Neural cell (in vitro differentiated cells): ENCODE results near the gene HBG1. TPM values are rescaled to one million over a fixed set of nuclear protein-coding genes. Genes with fewer than 3 reads are reported as not detected.
"Not testable (repeated sequence)": the region's sequence is repeated elsewhere in the genome, so short reads cannot be mapped to it uniquely, and the experiment has no call there.

Source experiments
- H2AFZ ChIP-seq: fragments of 200-600, 300-800 bp; sonication (generic), shearing (Covaris generic); 2 replicates; pipeline ENCODE4 v1.6.0; 2014; ENCODE audit warnings: low read depth, mild to moderate bottlenecking, antibody characterized with exemption, low read length, moderate library complexity
- H3F3A ChIP-seq: fragments of 200-600 bp; shearing (Covaris generic); 2 replicates; pipeline ENCODE4 v1.6.1; 2016; ENCODE audit warnings: mild to moderate bottlenecking, moderate library complexity, mixed read lengths, antibody characterized with exemption, low read length; ENCODE audit not compliant: insufficient read depth, poor library complexity, severe bottlenecking
- H3K27ac ChIP-seq: fragments of 200-600, 300-800 bp; sonication (generic), shearing (Covaris generic); 2 replicates; pipeline ENCODE4 v1.5.1; 2014; ENCODE audit warnings: mild to moderate bottlenecking, low read length, moderate library complexity
- H3K27me3 ChIP-seq: fragments of 300-800, 200-600 bp; sonication (generic), shearing (Covaris generic); 2 replicates; pipeline ENCODE4 v1.6.0; 2014; ENCODE audit warnings: mild to moderate bottlenecking, low read depth, low read length, moderate library complexity; ENCODE audit not compliant: insufficient read depth
- H3K36me3 ChIP-seq: fragments of 300-800, 200-600 bp; sonication (generic), shearing (Covaris generic); 2 replicates; pipeline ENCODE4 v1.5.1; 2014; ENCODE audit warnings: mild to moderate bottlenecking, antibody characterized with exemption, low read length, moderate library complexity; ENCODE audit not compliant: insufficient read depth
- H3K4me2 ChIP-seq: fragments of 300-800, 200-600 bp; sonication (generic), shearing (Covaris generic); 2 replicates; pipeline ENCODE4 v1.6.0; 2014; ENCODE audit warnings: mild to moderate bottlenecking, low read length
- H3K4me3 ChIP-seq: fragments of 300-800, 200-600 bp; sonication (generic), shearing (Covaris generic); 2 replicates; pipeline ENCODE4 v1.5.1; 2014; ENCODE audit warnings: mild to moderate bottlenecking, low read length, moderate library complexity
- H3K79me2 ChIP-seq: fragments of 200-600 bp; shearing (Covaris generic); replicated peaks from 2 replicates; pipeline ENCODE4 v1.6.0; 2014; ENCODE audit warnings: mild to moderate bottlenecking, low read length, moderate library complexity; ENCODE audit not compliant: insufficient read depth
- H3K9ac ChIP-seq: fragments of 300-800, 200-600 bp; sonication (generic), shearing (Covaris generic); 2 replicates; pipeline ENCODE4 v1.6.1; 2016; ENCODE audit warnings: mild to moderate bottlenecking, low read length, mixed read lengths
- H3K9me2 ChIP-seq: fragments of 200-600 bp; shearing (Covaris generic); 2 replicates; pipeline ENCODE4 v1.6.1; 2016; ENCODE audit warnings: mild to moderate bottlenecking, low read length, mixed read lengths; ENCODE audit not compliant: insufficient read depth
- H3K9me3 ChIP-seq: fragments of 200-600, 300-800 bp; sonication (generic), shearing (Covaris generic); 2 replicates; pipeline ENCODE4 v1.6.1; 2016; ENCODE audit warnings: mild to moderate bottlenecking, mixed run types, low read length, moderate library complexity, mixed read lengths
- H4K20me1 ChIP-seq: fragments of 200-600 bp; shearing (Covaris generic); 2 replicates; pipeline ENCODE4 v1.6.1; 2016; ENCODE audit warnings: mild to moderate bottlenecking, mixed run types; ENCODE audit not compliant: insufficient read depth
- EP300 ChIP-seq: fragments of 450-650 bp; conservative IDR thresholded peaks from 2 replicates; pipeline ENCODE4 v1.6.1; 2014; ENCODE audit warnings: antibody characterized with exemption, mild to moderate bottlenecking, moderate library complexity; ENCODE audit not compliant: poor library complexity, severe bottlenecking
- EZH2 ChIP-seq: fragments of 200-600, 300-800 bp; shearing (Covaris generic), sonication (generic); IDR thresholded peaks from 2 replicates; pipeline ENCODE4 v1.6.1; 2014; ENCODE audit warnings: antibody characterized with exemption, low read length, borderline replicate concordance, mild to moderate bottlenecking; ENCODE audit not compliant: insufficient read depth, poor library complexity, severe bottlenecking
- MXI1 ChIP-seq: fragments of 450-650 bp; conservative IDR thresholded peaks from 2 replicates; pipeline ENCODE4 v1.6.1; 2014; ENCODE audit warnings: antibody characterized with exemption, mild to moderate bottlenecking; ENCODE audit not compliant: poor library complexity, severe bottlenecking
- POLR2AphosphoS5 ChIP-seq: IDR thresholded peaks from 2 replicates; pipeline ENCODE4 v1.6.1; 2012
- RAD21 ChIP-seq: fragments of 450-650 bp; conservative IDR thresholded peaks from 2 replicates; pipeline ENCODE4 v1.6.1; 2014; ENCODE audit warnings: antibody characterized with exemption, mild to moderate bottlenecking, moderate library complexity
- SMC3 ChIP-seq: fragments of 450-650 bp; conservative IDR thresholded peaks from 2 replicates; pipeline ENCODE4 v1.6.1; 2014; ENCODE audit warnings: antibody characterized with exemption, mild to moderate bottlenecking, moderate library complexity; ENCODE audit not compliant: poor library complexity
- TAF1 ChIP-seq: IDR thresholded peaks from 2 replicates; pipeline ENCODE4 v1.6.1; 2012; ENCODE audit warnings: low read depth
- polyA minus RNA-seq: library from RNA; depleted of rRNA, polyadenylated mRNA; stranded (reverse); fragments of >200 nt; gene quantifications from 2 replicates; pipeline ENCODE4 v1.2.3, GENCODE V29; 2014
- polyA plus RNA-seq: library from polyadenylated mRNA; depleted of rRNA; stranded (reverse); fragments of >200 nt; gene quantifications from 2 replicates; pipeline ENCODE4 v1.2.3, GENCODE V29; 2014
- TF ChIP-seq, protein P1 (sequence below): fragments of 450-650 bp; IDR thresholded peaks from 2 replicates; pipeline ENCODE4 v1.5.1; 2014; ENCODE audit warnings: antibody characterized with exemption, mild to moderate bottlenecking, moderate library complexity; ENCODE audit not compliant: poor library complexity, severe bottlenecking
- TF ChIP-seq, protein P2 (sequence below): IDR thresholded peaks from 2 replicates; pipeline ENCODE4 v1.6.1; 2012; ENCODE audit warnings: borderline replicate concordance

HBG1 gene
- polyA plus RNA-seq = not detected in 2 replicates
- polyA minus RNA-seq = not detected in 2 replicates

DNA sequence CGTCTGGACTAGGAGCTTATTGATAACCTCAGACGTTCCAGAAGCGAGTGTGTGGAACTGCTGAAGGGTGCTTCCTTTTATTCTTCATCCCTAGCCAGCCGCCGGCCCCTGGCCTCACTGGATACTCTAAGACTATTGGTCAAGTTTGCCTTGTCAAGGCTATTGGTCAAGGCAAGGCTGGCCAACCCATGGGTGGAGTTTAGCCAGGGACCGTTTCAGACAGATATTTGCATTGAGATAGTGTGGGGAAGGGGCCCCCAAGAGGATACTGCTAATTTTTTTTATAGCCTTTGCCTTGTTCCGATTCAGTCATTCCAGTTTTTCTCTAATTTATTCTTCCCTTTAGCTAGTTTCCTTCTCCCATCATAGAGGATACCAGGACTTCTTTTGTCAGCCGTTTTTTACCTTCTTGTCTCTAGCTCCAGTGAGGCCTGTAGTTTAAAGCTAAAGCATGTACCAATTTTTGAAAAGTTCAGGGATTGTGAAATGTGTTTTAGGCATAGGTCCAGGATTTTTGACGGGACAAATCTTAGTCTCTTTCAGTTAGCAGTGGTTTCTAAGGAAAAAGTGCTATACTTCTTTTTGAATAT is at the start of gene HBG1:
Gene HBG1 (minus strand): TSS at position 51 of the 590 bp plus-strand sequence. CDS start 53 bp downstream, outside the sequence.
- H3K9me3 ChIP-seq, H3K9ac ChIP-seq, H3K9me2 ChIP-seq, H4K20me1 ChIP-seq, H3K27me3 ChIP-seq, H3K4me3 ChIP-seq, H3K4me2 ChIP-seq, H3K79me2 ChIP-seq, H2AFZ ChIP-seq, H3K36me3 ChIP-seq, H3F3A ChIP-seq, H3K27ac ChIP-seq: not testable (repeated sequence)

DNA sequence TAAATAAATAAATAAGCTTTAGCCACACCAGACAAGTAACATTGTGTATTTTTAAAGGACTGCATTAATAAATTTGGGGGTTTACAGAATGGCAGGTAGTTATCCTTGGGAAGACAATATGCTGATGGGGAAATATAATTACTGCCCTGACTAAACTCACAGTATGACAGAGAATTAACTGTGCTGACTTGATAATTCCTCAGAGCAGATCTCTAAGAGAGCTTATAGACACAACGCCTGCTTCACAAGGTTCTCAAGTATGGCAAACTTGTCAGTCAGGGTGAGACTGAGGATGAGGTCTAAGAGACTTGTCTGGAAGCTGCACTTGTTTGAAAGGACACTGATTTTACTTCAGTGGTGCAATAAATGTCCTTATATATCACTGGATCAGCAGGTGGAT is 48.8 kb upstream of the HBG1 start:
- Histone ChIP-seq H3K9me3 (no peaks in the 10 kb centered on the region), H2AFZ (no peak overlapping the region), H3K9ac (no peak overlapping the region), H3K79me2 (no peaks in the 10 kb centered on the region), H3F3A (no peaks in the 10 kb centered on the region), H3K4me3 (no peak overlapping the region), H3K27ac (no peak overlapping the region), H3K9me2 (no peaks in the 10 kb centered on the region), H3K36me3 (no peaks in the 10 kb centered on the region), H3K27me3 (no peaks in the 10 kb centered on the region), H4K20me1 (no peaks in the 10 kb centered on the region), H3K4me2 (no peak overlapping the region)
- TF ChIP-seq EZH2 (no peak), EP300 (no peak), SMC3 (no peak), POLR2AphosphoS5 (no peak), RAD21 (no peak), TAF1 (no peak)
- TF ChIP-seq, protein P1, sequence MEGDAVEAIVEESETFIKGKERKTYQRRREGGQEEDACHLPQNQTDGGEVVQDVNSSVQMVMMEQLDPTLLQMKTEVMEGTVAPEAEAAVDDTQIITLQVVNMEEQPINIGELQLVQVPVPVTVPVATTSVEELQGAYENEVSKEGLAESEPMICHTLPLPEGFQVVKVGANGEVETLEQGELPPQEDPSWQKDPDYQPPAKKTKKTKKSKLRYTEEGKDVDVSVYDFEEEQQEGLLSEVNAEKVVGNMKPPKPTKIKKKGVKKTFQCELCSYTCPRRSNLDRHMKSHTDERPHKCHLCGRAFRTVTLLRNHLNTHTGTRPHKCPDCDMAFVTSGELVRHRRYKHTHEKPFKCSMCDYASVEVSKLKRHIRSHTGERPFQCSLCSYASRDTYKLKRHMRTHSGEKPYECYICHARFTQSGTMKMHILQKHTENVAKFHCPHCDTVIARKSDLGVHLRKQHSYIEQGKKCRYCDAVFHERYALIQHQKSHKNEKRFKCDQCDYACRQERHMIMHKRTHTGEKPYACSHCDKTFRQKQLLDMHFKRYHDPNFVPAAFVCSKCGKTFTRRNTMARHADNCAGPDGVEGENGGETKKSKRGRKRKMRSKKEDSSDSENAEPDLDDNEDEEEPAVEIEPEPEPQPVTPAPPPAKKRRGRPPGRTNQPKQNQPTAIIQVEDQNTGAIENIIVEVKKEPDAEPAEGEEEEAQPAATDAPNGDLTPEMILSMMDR = no peak
- TF ChIP-seq, protein P2, sequence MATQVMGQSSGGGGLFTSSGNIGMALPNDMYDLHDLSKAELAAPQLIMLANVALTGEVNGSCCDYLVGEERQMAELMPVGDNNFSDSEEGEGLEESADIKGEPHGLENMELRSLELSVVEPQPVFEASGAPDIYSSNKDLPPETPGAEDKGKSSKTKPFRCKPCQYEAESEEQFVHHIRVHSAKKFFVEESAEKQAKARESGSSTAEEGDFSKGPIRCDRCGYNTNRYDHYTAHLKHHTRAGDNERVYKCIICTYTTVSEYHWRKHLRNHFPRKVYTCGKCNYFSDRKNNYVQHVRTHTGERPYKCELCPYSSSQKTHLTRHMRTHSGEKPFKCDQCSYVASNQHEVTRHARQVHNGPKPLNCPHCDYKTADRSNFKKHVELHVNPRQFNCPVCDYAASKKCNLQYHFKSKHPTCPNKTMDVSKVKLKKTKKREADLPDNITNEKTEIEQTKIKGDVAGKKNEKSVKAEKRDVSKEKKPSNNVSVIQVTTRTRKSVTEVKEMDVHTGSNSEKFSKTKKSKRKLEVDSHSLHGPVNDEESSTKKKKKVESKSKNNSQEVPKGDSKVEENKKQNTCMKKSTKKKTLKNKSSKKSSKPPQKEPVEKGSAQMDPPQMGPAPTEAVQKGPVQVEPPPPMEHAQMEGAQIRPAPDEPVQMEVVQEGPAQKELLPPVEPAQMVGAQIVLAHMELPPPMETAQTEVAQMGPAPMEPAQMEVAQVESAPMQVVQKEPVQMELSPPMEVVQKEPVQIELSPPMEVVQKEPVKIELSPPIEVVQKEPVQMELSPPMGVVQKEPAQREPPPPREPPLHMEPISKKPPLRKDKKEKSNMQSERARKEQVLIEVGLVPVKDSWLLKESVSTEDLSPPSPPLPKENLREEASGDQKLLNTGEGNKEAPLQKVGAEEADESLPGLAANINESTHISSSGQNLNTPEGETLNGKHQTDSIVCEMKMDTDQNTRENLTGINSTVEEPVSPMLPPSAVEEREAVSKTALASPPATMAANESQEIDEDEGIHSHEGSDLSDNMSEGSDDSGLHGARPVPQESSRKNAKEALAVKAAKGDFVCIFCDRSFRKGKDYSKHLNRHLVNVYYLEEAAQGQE = no peak

DNA sequence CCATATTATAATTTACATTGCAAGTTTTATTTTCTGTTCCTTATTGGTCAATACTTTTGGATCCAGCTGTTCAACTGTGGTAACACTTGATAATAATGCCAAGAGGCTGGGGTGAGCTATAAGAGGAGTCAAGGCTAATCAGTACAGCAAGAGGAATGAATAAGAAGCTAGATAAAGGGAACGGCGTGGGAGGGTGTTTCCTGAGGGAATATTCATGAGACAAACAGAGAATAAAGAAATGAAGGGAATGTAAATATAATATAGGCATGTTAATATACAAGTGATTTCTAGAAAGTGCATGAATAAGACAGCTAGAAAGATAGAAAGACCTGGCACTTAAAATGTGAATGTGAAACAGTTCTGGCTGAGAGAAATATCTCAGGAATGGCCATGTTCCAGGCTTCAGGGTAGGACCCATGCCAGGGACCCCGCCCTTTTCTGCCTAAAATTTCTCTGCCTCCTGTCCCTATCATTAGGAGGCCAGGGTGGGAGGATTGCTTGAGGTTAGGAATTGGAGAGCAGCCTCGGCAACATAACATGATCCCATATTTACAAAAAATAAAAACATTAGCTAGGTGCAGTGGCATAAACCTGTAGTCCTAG is 48.2 kb upstream of the HBG1 start:
- H3K27ac ChIP-seq = no peak overlapping the region
- H3K9me2 ChIP-seq = no peaks in the 10 kb centered on the region
- H3K4me2 ChIP-seq = no peak overlapping the region
- no peaks in the 10 kb centered on the region for H4K20me1 ChIP-seq
- no peaks in the 10 kb centered on the region for H3K79me2 ChIP-seq
- no peaks in the 10 kb centered on the region for H3K36me3 ChIP-seq
- no peaks in the 10 kb centered on the region for H3K27me3 ChIP-seq
- no peaks in the 10 kb centered on the region for H3F3A ChIP-seq
- TF ChIP-seq RAD21 = no peak
- TF ChIP-seq TAF1 = no peak
- no peak for TF ChIP-seq MXI1
- TF ChIP-seq, protein P2 = no peak
- TF ChIP-seq SMC3 = no peak
- no peak for TF ChIP-seq EZH2
- no peak for TF ChIP-seq EP300
- TF ChIP-seq, protein P1 = no peak
- no peak for TF ChIP-seq POLR2AphosphoS5
- no peak overlapping the region for H3K9ac ChIP-seq
- no peak overlapping the region for H2AFZ ChIP-seq
- H3K4me3 ChIP-seq = no peak overlapping the region
- H3K9me3 ChIP-seq = no peaks in the 10 kb centered on the region
